ENCODE results near the gene MAZ.

- TF ChIP-seq POLR2A (IDR thresholded peaks at IDR 0.05) (no peak), CTCF (IDR thresholded peaks at IDR 0.05) (no peak)
These were observed 31.6 kb upstream of the MAZ start for GRCh38 chr16:29774730-29775129.
